IMR-90 (cell line): Measurements from ENCODE around the gene LPAR5. TPM values are rescaled to one million over a fixed set of nuclear protein-coding genes. Genes with fewer than 3 reads are reported as not detected.
A peak's percentile ranks its signal among the peaks of the same experiment; 100 is the strongest.

Source experiments
- ATAC-seq: fragments of 200-7000 bp; cut with Tn5 transposase; 2 replicates; pipeline ENCODE4 v1.9.1; 2020; ENCODE audit warnings: low read depth, mild to moderate bottlenecking, moderate library complexity
- BruUV-seq: library from RNA; stranded (reverse); fragments of 400-500 nt; replicated peaks from 2 replicates; lab custom pipeline; 2021; lab: Mats Ljungman, UMichigan
- CTCF ChIA-PET: fragments of 300-600 bp; formaldehyde crosslinking; extraction: SDS; loops from one replicate; lab custom pipeline; 2021; ENCODE audit warnings: antibody characterized with exemption; lab: Yijun Ruan, JAX
- POLR2A ChIA-PET: fragments of 300-600 bp; sonication (Branson Sonifier 250); formaldehyde crosslinking; loops from one replicate; lab custom pipeline; 2022; ENCODE audit warnings: antibody characterized with exemption; ENCODE audit not compliant: unreplicated experiment; lab: Charles Lee
- DNase-seq: peaks from one replicate; pipeline ENCODE4 v3.0.0; 2013
- H2AFZ ChIP-seq: replicated peaks from 2 replicates; pipeline ENCODE3; 2013; ENCODE audit warnings: low read length, mild to moderate bottlenecking; ENCODE audit not compliant: poor library complexity
- H2AK5ac ChIP-seq: 2 replicates; pipeline ENCODE4 v1.6.1; 2013; ENCODE audit warnings: low read depth, low read length, inconsistent platforms
- H2AK9ac ChIP-seq: replicated peaks from 2 replicates; pipeline ENCODE3; 2013; ENCODE audit warnings: mild to moderate bottlenecking, low read depth, low read length, moderate library complexity; ENCODE audit not compliant: poor library complexity
- H2BK120ac ChIP-seq: 2 replicates; pipeline ENCODE4 v1.6.1; 2013; ENCODE audit warnings: low read depth, low read length, inconsistent platforms
- H2BK15ac ChIP-seq: 3 replicates; pipeline ENCODE4 v1.6.1; 2013; ENCODE audit warnings: low read depth, low read length, inconsistent platforms
- H2BK20ac ChIP-seq: 2 replicates; pipeline ENCODE4 v1.6.1; 2013; ENCODE audit warnings: low read depth, mild to moderate bottlenecking, inconsistent platforms, low read length, moderate library complexity
- H2BK5ac ChIP-seq: 2 replicates; pipeline ENCODE4 v1.6.1; 2013; ENCODE audit warnings: mild to moderate bottlenecking, low read depth, low read length, inconsistent platforms; ENCODE audit not compliant: poor library complexity, severe bottlenecking
- H3K14ac ChIP-seq: replicated peaks from 2 replicates; pipeline ENCODE4 v1.6.1; 2013; ENCODE audit warnings: low read depth, low read length, inconsistent platforms
- H3K18ac ChIP-seq: 2 replicates; pipeline ENCODE4 v1.6.1; 2013; ENCODE audit warnings: low read depth, low read length, control low read depth
- H3K23ac ChIP-seq: 2 replicates; pipeline ENCODE4 v1.6.1; 2013; ENCODE audit warnings: low read depth, low read length, inconsistent platforms
- H3K27ac ChIP-seq: 2 replicates; pipeline ENCODE4 v1.5.1; 2013; ENCODE audit warnings: mild to moderate bottlenecking, control low read depth, low read length; ENCODE audit not compliant: insufficient read depth
- H3K27me3 ChIP-seq: 2 replicates; pipeline ENCODE4 v1.6.1; 2013; ENCODE audit warnings: low read length; ENCODE audit not compliant: control insufficient read depth, insufficient read depth
- H3K36me3 ChIP-seq: 2 replicates; pipeline ENCODE4 v1.6.1; 2013; ENCODE audit warnings: low read length, mixed read lengths; ENCODE audit not compliant: control insufficient read depth, insufficient read depth
- H3K4ac ChIP-seq: 2 replicates; pipeline ENCODE4 v1.6.1; 2013; ENCODE audit warnings: low read depth, low read length, inconsistent platforms
- H3K4me1 ChIP-seq: 2 replicates; pipeline ENCODE4 v1.6.1; 2013; ENCODE audit warnings: low read length, mixed read lengths; ENCODE audit not compliant: control insufficient read depth, insufficient read depth
- H3K4me2 ChIP-seq: 2 replicates; pipeline ENCODE4 v1.6.1; 2013; ENCODE audit warnings: low read depth, mild to moderate bottlenecking, control low read depth, low read length, moderate library complexity
- H3K4me3 ChIP-seq: 2 replicates; pipeline ENCODE4 v1.5.1; 2013; ENCODE audit warnings: low read depth, mild to moderate bottlenecking, control low read depth, low read length, moderate library complexity; ENCODE audit not compliant: insufficient read depth
- H3K56ac ChIP-seq: 2 replicates; pipeline ENCODE4 v1.6.1; 2013; ENCODE audit warnings: low read length, inconsistent platforms; ENCODE audit not compliant: insufficient read depth; ENCODE audit errors: extremely low read depth
- H3K79me1 ChIP-seq, 2 experiments: 2 replicates each; pipeline ENCODE4 v1.6.1; 2013; ENCODE audit warnings: low read length in 2 of 2, inconsistent platforms in 1 of 2, low read depth in 1 of 2
- H3K9ac ChIP-seq: 2 replicates; pipeline ENCODE4 v1.6.1; 2013; ENCODE audit warnings: low read depth, low read length, control low read depth
- H3K9me1 ChIP-seq: 2 replicates; pipeline ENCODE4 v1.6.1; 2013; ENCODE audit warnings: low read length, inconsistent platforms; ENCODE audit not compliant: insufficient read depth
- H3K9me3 ChIP-seq: 2 replicates; pipeline ENCODE4 v1.6.1; 2013; ENCODE audit warnings: low read length; ENCODE audit not compliant: control insufficient read depth, insufficient read depth
- H4K20me1 ChIP-seq: 2 replicates; pipeline ENCODE4 v1.6.1; 2013; ENCODE audit warnings: low read length, inconsistent platforms; ENCODE audit not compliant: insufficient read depth
- H4K5ac ChIP-seq: 2 replicates; pipeline ENCODE4 v1.6.1; 2013; ENCODE audit warnings: mild to moderate bottlenecking, low read depth, low read length, control low read depth
- H4K8ac ChIP-seq, 2 experiments: 2 replicates each; pipeline ENCODE4 v1.6.1; 2013; ENCODE audit warnings: low read depth in 2 of 2, low read length in 2 of 2, control low read depth in 1 of 2, inconsistent platforms in 1 of 2
- H4K91ac ChIP-seq: 2 replicates; pipeline ENCODE4 v1.6.1; 2013; ENCODE audit warnings: low read depth, low read length, inconsistent platforms; ENCODE audit not compliant: insufficient read depth
- BHLHE40 ChIP-seq: fragments of 150-350 bp; IDR thresholded peaks from 2 replicates; pipeline ENCODE4 v1.6.1; 2016; ENCODE audit warnings: mild to moderate bottlenecking, low read depth, low read length
- CEBPB ChIP-seq: IDR thresholded peaks from 2 replicates; pipeline ENCODE4 v1.6.1; 2012; ENCODE audit warnings: low read depth, low read length, improper control_type of control experiment
- CHD1 ChIP-seq: IDR thresholded peaks from 2 replicates; pipeline ENCODE4 v1.6.1; 2012; ENCODE audit warnings: low read depth, low read length, improper control_type of control experiment
- FOS ChIP-seq: fragments of 150-350 bp; IDR thresholded peaks from 2 replicates; pipeline ENCODE4 v1.6.1; 2016; ENCODE audit warnings: low read depth, low read length
- MAFK ChIP-seq: IDR thresholded peaks from 2 replicates; pipeline ENCODE4 v1.6.1; 2012; ENCODE audit warnings: low read depth, low read length, improper control_type of control experiment
- MAZ ChIP-seq: IDR thresholded peaks from 2 replicates; pipeline ENCODE4 v1.6.1; 2012; ENCODE audit warnings: low read depth, mild to moderate bottlenecking, low read length, improper control_type of control experiment, moderate library complexity, borderline replicate concordance
- NFE2L2 ChIP-seq: fragments of 150-350 bp; IDR thresholded peaks from 2 replicates; pipeline ENCODE4 v1.6.1; 2016; ENCODE audit warnings: low read depth, mild to moderate bottlenecking, low read length
- POLR2A ChIP-seq: IDR thresholded peaks from 2 replicates; pipeline ENCODE4 v1.6.1; 2012; ENCODE audit warnings: mild to moderate bottlenecking, low read depth, low read length
- RAD21 ChIP-seq: IDR thresholded peaks from 2 replicates; pipeline ENCODE4 v1.6.1; 2012; ENCODE audit warnings: low read length, improper control_type of control experiment
- RCOR1 ChIP-seq: IDR thresholded peaks from 2 replicates; pipeline ENCODE4 v1.6.1; 2012; ENCODE audit warnings: mild to moderate bottlenecking, low read length, improper control_type of control experiment; ENCODE audit not compliant: insufficient replicate concordance
- RFX5 ChIP-seq: IDR thresholded peaks from 2 replicates; pipeline ENCODE4 v1.8.0; 2012; ENCODE audit warnings: low read depth, mild to moderate bottlenecking, low read length, moderate library complexity
- SMC3 ChIP-seq: fragments of 150-350 bp; IDR thresholded peaks from 2 replicates; pipeline ENCODE4 v1.6.1; 2016; ENCODE audit warnings: low read depth, mild to moderate bottlenecking, antibody characterized with exemption, low read length, moderate library complexity
- WGBS, 2 experiments: methylation state at CpG; one replicate each; pipeline versions ENCODE4 v1.1.5 to v1.1.7; 2013; ENCODE audit warnings: missing lambda C conversion rate in 2 of 2; ENCODE audit not compliant: insufficient read length in 1 of 2; ENCODE audit errors: extremely low coverage in 2 of 2; 5-methylcytosine and 5-hydroxymethylcytosine counted together
- dilution Hi-C: fragments of 300-500 bp; cut with HindIII; formaldehyde crosslinking; loops from one replicate; pipeline ENCODE4 v1.14.3; 2018; ENCODE audit warnings: low sequenced_read_pairs; ENCODE audit not compliant: unreplicated experiment
- in situ Hi-C: fragments of 300-500 bp; cut with MboI; formaldehyde crosslinking; loops from 3 replicates; pipeline ENCODE4 v1.14.3; 2019; ENCODE audit warnings: low sequenced_read_pairs, inconsistent platforms, mixed read lengths
- intact Hi-C: fragments of 100-400 bp; cut with micrococcal nuclease; formaldehyde crosslinking; loops from 2 replicates; pipeline ENCODE4 v1.10.0; 2022
- polyA plus RNA-seq, 3 experiments: library from polyadenylated mRNA; depleted of rRNA; stranded (reverse); fragments of >200 nt; gene quantifications; 2 replicates each; pipeline ENCODE4 v1.2.3, GENCODE V29; 2012; ENCODE audit warnings: low replicate concordance in 1 of 3
- total RNA-seq: library from RNA; depleted of rRNA; stranded (reverse); fragments of >200 nt; gene quantifications from 2 replicates; pipeline ENCODE4 v1.2.3, GENCODE V29; 2012
- TF ChIP-seq, protein P1 (sequence below): fragments of 150-350 bp; IDR thresholded peaks from 2 replicates; pipeline ENCODE4 v1.6.1; 2016; ENCODE audit warnings: low read depth, mild to moderate bottlenecking, low read length, moderate library complexity, borderline replicate concordance
- TF ChIP-seq, protein P2 (sequence below): conservative IDR thresholded peaks from 2 replicates; pipeline ENCODE4 v1.5.1; 2012; ENCODE audit warnings: mild to moderate bottlenecking, low read depth, low read length, improper control_type of control experiment

The LPAR5 gene
- total and polyA plus RNA-seq, 2 of the 4 experiments (the other 2 are of a cell fraction): not detected

DNA sequence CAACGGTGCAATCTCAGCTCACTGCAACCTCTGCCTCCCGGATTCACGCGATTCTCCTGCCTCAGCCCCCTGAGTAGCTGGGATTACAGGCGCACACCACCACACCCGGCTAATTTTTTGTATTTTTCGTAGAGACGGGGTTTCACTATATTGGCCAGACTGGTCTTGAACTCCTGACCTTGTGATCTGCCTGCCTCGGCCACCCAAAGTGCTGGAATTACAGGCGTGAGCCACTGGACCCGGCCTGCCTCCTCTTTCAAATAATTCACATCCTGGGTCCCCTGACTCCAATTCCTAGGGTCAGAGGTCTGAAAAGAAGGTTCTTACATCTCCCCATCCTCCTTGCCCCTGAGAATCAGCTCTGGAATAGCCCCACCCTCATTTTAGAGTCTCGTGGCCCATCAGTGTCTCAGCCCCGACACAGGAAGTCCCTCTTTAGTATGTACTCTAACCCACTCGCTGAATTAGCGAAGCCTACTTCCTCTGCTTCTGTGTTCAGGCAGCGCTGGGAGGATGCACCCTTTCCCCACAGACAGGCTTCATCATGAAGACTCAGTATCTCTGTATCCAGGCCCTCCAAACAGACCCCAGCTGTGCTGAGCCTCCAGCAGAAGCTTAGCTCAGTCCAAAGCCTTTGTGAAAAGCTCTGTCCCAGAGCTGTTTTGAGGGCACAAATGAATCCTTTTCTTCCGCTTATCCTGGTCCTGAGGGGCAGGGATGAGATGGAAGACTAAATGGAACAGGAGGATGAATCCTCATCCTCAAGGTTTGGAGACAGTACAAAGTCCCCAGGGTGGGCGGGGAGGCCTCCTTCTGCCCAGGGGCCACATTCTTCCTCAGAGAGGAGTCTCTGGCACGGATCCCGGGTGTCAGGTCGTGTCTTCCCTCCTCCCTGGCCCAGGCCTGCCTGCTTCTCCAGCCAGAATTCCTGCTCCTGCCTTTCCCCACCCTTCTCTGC, 3.5 kb downstream of the LPAR5 start:
- H2AFZ ChIP-seq: peak overlapping the region; percentile 81
- H2BK5ac ChIP-seq: no peak overlapping the region
- H3K9me1 ChIP-seq: no peaks in the 10 kb centered on the region
- no peak overlapping the region for H3K56ac ChIP-seq
- no peak overlapping the region for H2AK9ac ChIP-seq
- 0 out of 2 replicates have a peak, but pooled peaks cover 4% of the 10 kb centered on the region for H3K27me3 ChIP-seq
- H4K20me1 ChIP-seq: no peaks in the 10 kb centered on the region
- WGBS, 2 experiments: 91% methylated on average over 8 of the region's 21 CpGs; no CpG with 5 or more reads in 1 of the 2 experiments
- no peak overlapping the region for H3K27ac ChIP-seq
- peak; percentile 46 for ATAC-seq
- H3K14ac ChIP-seq: no peak overlapping the region
- DNase-seq: no peak
- peak overlapping the region; percentile 47; the same call in 1 of the 2 replicates for H3K23ac ChIP-seq
- H3K4ac ChIP-seq: 0 out of 2 replicates have a peak overlapping the region, but pooled peaks have one; percentile 11
- no peak overlapping the region; the same call in 1 of the 2 replicates for H4K5ac ChIP-seq
- no peak overlapping the region for H4K91ac ChIP-seq
- intact Hi-C loops (no loop called here), dilution Hi-C loops (no loop called here), in situ Hi-C loops (no loop called here)
- no peak overlapping the region for H3K4me2 ChIP-seq
- no peak overlapping the region for H2BK20ac ChIP-seq
- H3K4me1 ChIP-seq: peaks cover 6% of the 10 kb centered on the region; the same call in 1 of the 2 replicates
- H4K8ac ChIP-seq: peak overlapping the region in 1 of 2 experiments; percentile 46; a peak in 1 of 4 replicates
- BruUV-seq: no TSS peak
- H3K18ac ChIP-seq: no peak overlapping the region
- no peak overlapping the region for H3K9ac ChIP-seq
- H3K9me3 ChIP-seq: no peaks in the 10 kb centered on the region
- H2BK120ac ChIP-seq: no peak overlapping the region
- H3K79me1 ChIP-seq: no peaks in the 10 kb centered on the region
- H3K36me3 ChIP-seq: no peaks in the 10 kb centered on the region
- H2AK5ac ChIP-seq: peak overlapping the region; percentile 62; the same call in 1 of the 2 replicates
- no peak overlapping the region for H3K4me3 ChIP-seq
- no peak overlapping the region for H2BK15ac ChIP-seq
- ChIA-PET POLR2A (no interaction called here), CTCF (no interaction called here)
- no peak for TF ChIP-seq SMC3
- TF ChIP-seq MAZ: no peak
- TF ChIP-seq POLR2A: no peak
- TF ChIP-seq, protein P1, sequence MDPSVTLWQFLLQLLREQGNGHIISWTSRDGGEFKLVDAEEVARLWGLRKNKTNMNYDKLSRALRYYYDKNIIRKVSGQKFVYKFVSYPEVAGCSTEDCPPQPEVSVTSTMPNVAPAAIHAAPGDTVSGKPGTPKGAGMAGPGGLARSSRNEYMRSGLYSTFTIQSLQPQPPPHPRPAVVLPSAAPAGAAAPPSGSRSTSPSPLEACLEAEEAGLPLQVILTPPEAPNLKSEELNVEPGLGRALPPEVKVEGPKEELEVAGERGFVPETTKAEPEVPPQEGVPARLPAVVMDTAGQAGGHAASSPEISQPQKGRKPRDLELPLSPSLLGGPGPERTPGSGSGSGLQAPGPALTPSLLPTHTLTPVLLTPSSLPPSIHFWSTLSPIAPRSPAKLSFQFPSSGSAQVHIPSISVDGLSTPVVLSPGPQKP: no peak
- TF ChIP-seq MAFK: no peak
- TF ChIP-seq RAD21: no peak
- no peak for TF ChIP-seq CHD1
- TF ChIP-seq BHLHE40: no peak
- TF ChIP-seq FOS: no peak
- no peak for TF ChIP-seq RCOR1
- TF ChIP-seq CEBPB: no peak
- no peak for TF ChIP-seq NFE2L2
- TF ChIP-seq, protein P2, sequence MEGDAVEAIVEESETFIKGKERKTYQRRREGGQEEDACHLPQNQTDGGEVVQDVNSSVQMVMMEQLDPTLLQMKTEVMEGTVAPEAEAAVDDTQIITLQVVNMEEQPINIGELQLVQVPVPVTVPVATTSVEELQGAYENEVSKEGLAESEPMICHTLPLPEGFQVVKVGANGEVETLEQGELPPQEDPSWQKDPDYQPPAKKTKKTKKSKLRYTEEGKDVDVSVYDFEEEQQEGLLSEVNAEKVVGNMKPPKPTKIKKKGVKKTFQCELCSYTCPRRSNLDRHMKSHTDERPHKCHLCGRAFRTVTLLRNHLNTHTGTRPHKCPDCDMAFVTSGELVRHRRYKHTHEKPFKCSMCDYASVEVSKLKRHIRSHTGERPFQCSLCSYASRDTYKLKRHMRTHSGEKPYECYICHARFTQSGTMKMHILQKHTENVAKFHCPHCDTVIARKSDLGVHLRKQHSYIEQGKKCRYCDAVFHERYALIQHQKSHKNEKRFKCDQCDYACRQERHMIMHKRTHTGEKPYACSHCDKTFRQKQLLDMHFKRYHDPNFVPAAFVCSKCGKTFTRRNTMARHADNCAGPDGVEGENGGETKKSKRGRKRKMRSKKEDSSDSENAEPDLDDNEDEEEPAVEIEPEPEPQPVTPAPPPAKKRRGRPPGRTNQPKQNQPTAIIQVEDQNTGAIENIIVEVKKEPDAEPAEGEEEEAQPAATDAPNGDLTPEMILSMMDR: no peak
- TF ChIP-seq RFX5: no peak
